HuH-7 (cell line): ENCODE measurements around the gene SAMD9L.
"Not testable (repeated sequence)": the region's sequence is repeated elsewhere in the genome, so short reads cannot be mapped to it uniquely, and the experiment has no call there.

Source experiments
- DNase-seq: peaks from one replicate; pipeline ENCODE4 v3.0.0; 2011; ENCODE audit warnings: low spot score

SAMD9L gene

GRCh38 chr7:93146036-93146435, 2.1 kb downstream of the SAMD9L start:
- no peak for DNase-seq

- DNase-seq, result no peak
Observed at GRCh38 chr7:93145354-93145753, 2.8 kb downstream of the SAMD9L start.

GRCh38 chr7:93142127-93142526, 6.1 kb downstream of the SAMD9L start:
- DNase-seq, result no peak

- no peak for DNase-seq
Observed at GRCh38 chr7:93140582-93141191, 7.5 kb downstream of the SAMD9L start.

- no peak for DNase-seq
Observed at GRCh38 chr7:93138576-93138975, 9.6 kb downstream of the SAMD9L start.

- DNase-seq, result no peak
Observed at GRCh38 chr7:93133005-93133404, 15.2 kb downstream of the SAMD9L start.

- no peak for DNase-seq
Observed at GRCh38 chr7:93132216-93132615, 16.0 kb downstream of the SAMD9L start.

- not testable (repeated sequence) for DNase-seq
Observed at GRCh38 chr7:93126954-93127353, 21.2 kb downstream of the SAMD9L start.

GRCh38 chr7:93123532-93123931, 24.7 kb downstream of the SAMD9L start:
- DNase-seq, result not testable (repeated sequence)

- no peak for DNase-seq
Observed at GRCh38 chr7:93120592-93121549, 27.3 kb downstream of the SAMD9L start.

GRCh38 chr7:93119191-93119905, 28.8 kb downstream of the SAMD9L start:
- DNase-seq, result no peak

GRCh38 chr7:93117852-93118530, 30.2 kb downstream of the SAMD9L start, which contains the start of gene SAMD9:
Gene SAMD9, minus strand, starts transcription at chr7:93117979. Its CDS starts 11,882 bp downstream, at chr7:93106097.
- peak; percentile 61 for DNase-seq

GRCh38 chr7:93117327-93117726, 30.9 kb downstream of the SAMD9L start:
- no peak for DNase-seq

- no peak for DNase-seq
Observed at GRCh38 chr7:93115796-93116195, 32.4 kb downstream of the SAMD9L start.

- no peak for DNase-seq
Observed at GRCh38 chr7:93108003-93108402, 40.2 kb downstream of the SAMD9L start.

GRCh38 chr7:93097388-93097787, 50.8 kb downstream of the SAMD9L start:
- DNase-seq, result no peak

GRCh38 chr7:93092757-93093370, 55.3 kb downstream of the SAMD9L start:
- DNase-seq, result no peak
